HEK293T (cell line): ENCODE data around the gene CERK.

Source experiments
- CTCF ChIA-PET: fragments of 350-600 bp; formaldehyde crosslinking; extraction: SDS; loops from one replicate; lab custom pipeline; 2021; ENCODE audit warnings: antibody characterized with exemption, inconsistent platforms; lab: Yijun Ruan, JAX
- POLR2A ChIA-PET: fragments of 350-600 bp; formaldehyde crosslinking; extraction: SDS; loops from one replicate; lab custom pipeline; 2020; ENCODE audit warnings: antibody characterized with exemption, inconsistent platforms; lab: Yijun Ruan, JAX
- DNase-seq: peaks from one replicate; pipeline ENCODE4 v3.0.0; 2012; ENCODE audit warnings: mixed read lengths; ENCODE audit errors: extremely low spot score
- ARNT ChIP-seq: fragments of 450-650 bp; IDR thresholded peaks from 2 replicates; pipeline ENCODE4 v1.6.1; 2017; ENCODE audit warnings: mild to moderate bottlenecking
- BHLHE40 ChIP-seq: fragments of 450-650 bp; IDR thresholded peaks from 2 replicates; pipeline ENCODE4 v1.6.1; 2016; ENCODE audit warnings: mild to moderate bottlenecking, moderate library complexity, borderline replicate concordance
- CTBP1 ChIP-seq: fragments of 450-650 bp; IDR thresholded peaks from 2 replicates; pipeline ENCODE4 v1.6.1; 2016; ENCODE audit warnings: borderline replicate concordance
- ELF4 ChIP-seq: fragments of 450-650 bp; IDR thresholded peaks from 2 replicates; pipeline ENCODE4 v1.6.1; 2017; ENCODE audit warnings: antibody characterized with exemption
- FOXA1 ChIP-seq: fragments of 450-650 bp; IDR thresholded peaks from 2 replicates; pipeline ENCODE4 v1.6.1; 2016; ENCODE audit warnings: mild to moderate bottlenecking
- FOXK2 ChIP-seq: fragments of 450-650 bp; IDR thresholded peaks from 2 replicates; pipeline ENCODE4 v1.6.1; 2016; ENCODE audit warnings: mild to moderate bottlenecking
- FOXM1 ChIP-seq: fragments of 450-650 bp; IDR thresholded peaks from 2 replicates; pipeline ENCODE4 v1.6.1; 2017; ENCODE audit warnings: mild to moderate bottlenecking, borderline replicate concordance
- HDGF ChIP-seq: fragments of 450-650 bp; IDR thresholded peaks from 2 replicates; pipeline ENCODE4 v1.6.1; 2017; ENCODE audit warnings: antibody characterized with exemption, borderline replicate concordance
- L3MBTL2 ChIP-seq: fragments of 450-650 bp; conservative IDR thresholded peaks from 2 replicates; pipeline ENCODE4 v1.6.1; 2016; ENCODE audit warnings: mild to moderate bottlenecking
- LEF1 ChIP-seq: fragments of 450-650 bp; IDR thresholded peaks from 2 replicates; pipeline ENCODE4 v1.6.1; 2017; ENCODE audit warnings: mild to moderate bottlenecking, borderline replicate concordance
- NFRKB ChIP-seq: fragments of 450-650 bp; IDR thresholded peaks from 2 replicates; pipeline ENCODE4 v1.6.1; 2016; ENCODE audit warnings: mild to moderate bottlenecking, moderate library complexity
- SP1 ChIP-seq: fragments of 450-650 bp; IDR thresholded peaks from 2 replicates; pipeline ENCODE4 v1.6.1; 2017
- SUZ12 ChIP-seq: fragments of 450-650 bp; IDR thresholded peaks from 2 replicates; pipeline ENCODE4 v1.6.1; 2016; ENCODE audit warnings: mild to moderate bottlenecking
- TARDBP ChIP-seq: fragments of 450-650 bp; IDR thresholded peaks from 2 replicates; pipeline ENCODE4 v1.6.1; 2016
- ZNF384 ChIP-seq: fragments of 450-650 bp; IDR thresholded peaks from 2 replicates; pipeline ENCODE4 v1.6.1; 2016
- TF ChIP-seq, protein P1 (sequence below): fragments of 450-650 bp; IDR thresholded peaks from 2 replicates; pipeline ENCODE4 v1.6.1; 2016

The CERK gene

DNA sequence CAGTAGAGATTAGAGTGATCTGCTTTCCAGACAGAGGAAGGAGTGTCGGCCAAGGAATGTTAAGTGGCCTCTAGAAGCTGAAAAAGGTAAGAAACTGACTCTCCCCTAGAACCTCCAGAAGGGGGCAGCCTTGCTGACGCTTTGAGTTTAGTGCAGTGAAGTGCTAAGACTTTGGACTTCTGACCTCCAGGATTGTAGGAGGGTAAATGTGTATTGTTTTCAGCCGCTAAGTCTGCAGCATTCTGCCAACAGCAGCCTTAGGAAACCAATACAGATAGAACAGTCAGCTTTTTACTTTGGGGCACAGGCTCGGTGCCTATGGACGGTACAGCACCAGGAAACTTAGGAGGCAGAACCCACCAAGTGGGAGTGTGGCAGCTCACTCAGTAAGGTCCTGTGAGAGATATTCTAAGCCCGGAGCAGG lies 20.8 kb upstream of the CERK start:
- CTCF ChIA-PET, result interaction anchor here (0.6 to 2.0 kb wide), 11 partner anchors 8 to 195 kb away, joined by 3 to 8 read pairs (median 5); no protein-coding TSS in a partner anchor
- POLR2A ChIA-PET, result interaction anchor here (0.8 to 1.5 kb wide), 3 partner anchors 12 to 16 kb away, joined by 3 to 4 read pairs (median 3); no protein-coding TSS in a partner anchor
- DNase-seq, result peak; percentile 56
- no peak for TF ChIP-seq ELF4
- no peak for TF ChIP-seq SP1
- TF ChIP-seq L3MBTL2, result no peak
- TF ChIP-seq, protein P1, sequence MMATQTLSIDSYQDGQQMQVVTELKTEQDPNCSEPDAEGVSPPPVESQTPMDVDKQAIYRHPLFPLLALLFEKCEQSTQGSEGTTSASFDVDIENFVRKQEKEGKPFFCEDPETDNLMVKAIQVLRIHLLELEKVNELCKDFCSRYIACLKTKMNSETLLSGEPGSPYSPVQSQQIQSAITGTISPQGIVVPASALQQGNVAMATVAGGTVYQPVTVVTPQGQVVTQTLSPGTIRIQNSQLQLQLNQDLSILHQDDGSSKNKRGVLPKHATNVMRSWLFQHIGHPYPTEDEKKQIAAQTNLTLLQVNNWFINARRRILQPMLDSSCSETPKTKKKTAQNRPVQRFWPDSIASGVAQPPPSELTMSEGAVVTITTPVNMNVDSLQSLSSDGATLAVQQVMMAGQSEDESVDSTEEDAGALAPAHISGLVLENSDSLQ, result no peak
- no peak for TF ChIP-seq HDGF
- no peak for TF ChIP-seq CTBP1
- TF ChIP-seq TARDBP, result no peak

DNA sequence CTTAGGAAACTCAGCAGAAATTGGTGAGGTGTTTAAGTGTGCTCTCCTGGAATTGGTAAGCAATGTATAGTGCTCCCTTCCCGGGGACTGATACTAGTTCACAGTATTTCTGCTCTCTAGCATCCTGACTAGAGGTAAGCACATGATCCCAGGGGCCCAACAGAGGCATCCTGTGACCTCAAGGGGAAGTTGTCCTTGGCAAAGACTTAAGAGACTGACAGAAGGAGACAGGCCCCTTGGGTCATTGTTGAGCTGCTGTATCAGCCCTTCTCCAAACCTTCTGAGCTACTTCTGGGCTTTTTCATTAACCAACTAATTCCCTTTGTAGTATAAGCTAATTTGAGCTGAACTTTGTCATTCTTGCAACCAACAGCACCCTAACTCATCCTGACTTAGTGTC lies 20.1 kb upstream of the CERK start:
- ChIA-PET POLR2A (interaction anchor here (1.5 kb wide), 2 partner anchors 12 to 17 kb away, joined by 3 to 4 read pairs; no protein-coding TSS in a partner anchor), CTCF (interaction anchor here (0.6 to 2.0 kb wide), 8 partner anchors 8 to 195 kb away, joined by 3 to 8 read pairs (median 6); no protein-coding TSS in a partner anchor)
- no peak for DNase-seq
- TF ChIP-seq ZNF384, result no peak
- no peak for TF ChIP-seq NFRKB
- no peak for TF ChIP-seq SUZ12
- no peak for TF ChIP-seq LEF1
- TF ChIP-seq HDGF, result no peak
- TF ChIP-seq FOXA1, result no peak

DNA sequence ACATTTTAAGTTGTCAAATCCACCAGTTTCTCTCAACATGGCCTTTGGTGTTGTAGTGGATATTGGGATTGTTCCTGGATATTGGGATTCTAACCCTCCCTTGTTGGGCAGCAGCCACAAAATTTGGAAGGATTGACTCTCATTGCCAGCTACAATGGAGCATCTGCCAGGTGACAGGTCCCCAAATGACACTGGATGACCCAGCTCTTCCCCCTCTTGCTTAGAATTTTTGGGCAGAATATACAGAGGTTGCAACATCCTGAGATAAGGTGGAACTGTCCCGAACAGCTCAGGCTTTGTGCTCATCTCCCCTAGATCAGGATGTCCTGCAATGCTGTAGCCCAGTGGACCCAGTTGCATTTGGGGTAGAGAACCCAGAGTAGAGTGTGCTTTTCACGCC lies 19.1 kb upstream of the CERK start:
- no peak for DNase-seq
- TF ChIP-seq FOXA1 (no peak), ARNT (no peak), HDGF (no peak), BHLHE40 (no peak), CTBP1 (no peak), SUZ12 (no peak), FOXK2 (no peak), LEF1 (no peak), SP1 (no peak), L3MBTL2 (no peak), ELF4 (no peak), ZNF384 (no peak), NFRKB (no peak), FOXM1 (no peak)
- TF ChIP-seq, protein P1, result no peak
- ChIA-PET POLR2A (no interaction called here), CTCF (no interaction called here)

DNA sequence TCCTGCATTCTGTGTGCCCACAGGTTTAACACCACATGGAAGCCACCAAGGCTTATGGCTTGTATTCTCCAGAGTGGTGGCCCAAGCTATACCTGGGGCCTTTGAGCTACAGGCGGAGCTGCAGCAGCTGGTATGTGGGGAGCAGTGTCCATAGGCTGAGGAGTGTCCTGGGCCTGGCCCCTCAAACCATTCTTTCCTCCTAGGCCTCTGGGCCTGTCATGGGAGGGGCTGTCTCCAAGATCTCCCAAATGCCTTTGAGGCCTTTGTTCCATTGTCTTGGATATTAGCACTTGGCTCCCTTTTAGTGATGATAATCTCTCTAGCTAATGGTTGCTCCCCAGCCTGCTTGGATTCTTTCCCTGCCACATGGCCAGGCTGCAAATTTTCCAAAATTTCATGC lies 18.0 kb upstream of the CERK start:
- POLR2A ChIA-PET, result interaction anchor here (1.0 kb wide), 1 partner anchor 14 kb away, joined by 4 read pairs; no protein-coding TSS in a partner anchor
- DNase-seq, result no peak
- CTCF ChIA-PET, result no interaction called here
- no peak for TF ChIP-seq ZNF384
- TF ChIP-seq, protein P1, result no peak
- TF ChIP-seq LEF1, result no peak
- TF ChIP-seq ARNT, result no peak
- TF ChIP-seq BHLHE40, result no peak
- TF ChIP-seq HDGF, result no peak
- no peak for TF ChIP-seq SP1
- no peak for TF ChIP-seq CTBP1
- no peak for TF ChIP-seq TARDBP
- TF ChIP-seq L3MBTL2, result no peak
- TF ChIP-seq FOXA1, result no peak
- no peak for TF ChIP-seq ELF4
- TF ChIP-seq SUZ12, result no peak
- no peak for TF ChIP-seq FOXM1
- no peak for TF ChIP-seq FOXK2
- TF ChIP-seq NFRKB, result no peak

DNA sequence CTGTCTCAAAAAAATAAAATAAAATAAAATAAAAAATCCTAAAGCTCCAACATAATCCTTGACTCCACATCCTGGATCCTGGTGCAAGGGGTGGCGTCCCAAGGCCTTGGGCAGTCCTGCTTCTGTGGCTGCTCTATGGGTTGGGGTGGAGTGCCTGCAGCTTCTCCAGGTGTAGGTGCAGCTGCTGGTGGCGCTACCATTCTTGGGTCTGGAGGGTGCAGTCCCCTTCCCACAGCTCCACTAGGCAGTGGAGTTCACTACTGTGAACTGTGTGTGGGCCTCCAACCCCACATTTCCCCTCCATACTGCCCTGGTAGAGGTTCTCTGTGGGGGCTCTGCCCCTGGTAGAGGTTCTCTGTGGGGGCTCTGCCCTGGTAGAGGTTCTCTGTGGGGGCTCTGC lies 17.5 kb upstream of the CERK start:
- TF ChIP-seq FOXM1, result no peak
- no peak for TF ChIP-seq ZNF384
- no peak for TF ChIP-seq HDGF
- TF ChIP-seq SUZ12, result no peak
- no peak for DNase-seq
- CTCF ChIA-PET, result no interaction called here
- POLR2A ChIA-PET, result no interaction called here

GRCh38 chr22:46754826-46755225 lies 16.8 kb upstream of the CERK start:
- ChIA-PET CTCF (no interaction called here), POLR2A (no interaction called here)
- no peak for TF ChIP-seq CTBP1
- no peak for TF ChIP-seq ZNF384
- no peak for TF ChIP-seq L3MBTL2
- no peak for TF ChIP-seq SP1
- TF ChIP-seq FOXM1, result no peak
- no peak for TF ChIP-seq ARNT
- DNase-seq, result no peak

- POLR2A ChIA-PET, result no interaction called here
- TF ChIP-seq ZNF384 (no peak), CTBP1 (no peak), TARDBP (no peak), FOXA1 (no peak), SUZ12 (no peak), BHLHE40 (no peak), ELF4 (no peak), FOXM1 (no peak), L3MBTL2 (no peak), SP1 (no peak), LEF1 (no peak), HDGF (no peak), ARNT (no peak), NFRKB (no peak), FOXK2 (no peak)
- TF ChIP-seq, protein P1, result no peak
- DNase-seq, result no peak
- CTCF ChIA-PET, result no interaction called here
Observed at GRCh38 chr22:46754110-46754799, 16.2 kb upstream of the CERK start.
